ENCODE data around the gene ISLR.

The ISLR gene

GRCh38 chr15:74173380-74174218 is at the start of gene ISLR:
TSS of gene ISLR (plus strand) at chr15:74173710. CDS start at chr15:74174859, 1,149 bp downstream.
- DNase-seq = no peak

GRCh38 chr15:74124196-74124595 is 49.3 kb upstream of the ISLR start:
- DNase-seq = no peak

- DNase-seq = no peak
Measured at GRCh38 chr15:74124759-74125158, 48.8 kb upstream of the ISLR start.

- peak; percentile 88 for DNase-seq
Measured at GRCh38 chr15:74127255-74127953, 46.1 kb upstream of the ISLR start.

DNA sequence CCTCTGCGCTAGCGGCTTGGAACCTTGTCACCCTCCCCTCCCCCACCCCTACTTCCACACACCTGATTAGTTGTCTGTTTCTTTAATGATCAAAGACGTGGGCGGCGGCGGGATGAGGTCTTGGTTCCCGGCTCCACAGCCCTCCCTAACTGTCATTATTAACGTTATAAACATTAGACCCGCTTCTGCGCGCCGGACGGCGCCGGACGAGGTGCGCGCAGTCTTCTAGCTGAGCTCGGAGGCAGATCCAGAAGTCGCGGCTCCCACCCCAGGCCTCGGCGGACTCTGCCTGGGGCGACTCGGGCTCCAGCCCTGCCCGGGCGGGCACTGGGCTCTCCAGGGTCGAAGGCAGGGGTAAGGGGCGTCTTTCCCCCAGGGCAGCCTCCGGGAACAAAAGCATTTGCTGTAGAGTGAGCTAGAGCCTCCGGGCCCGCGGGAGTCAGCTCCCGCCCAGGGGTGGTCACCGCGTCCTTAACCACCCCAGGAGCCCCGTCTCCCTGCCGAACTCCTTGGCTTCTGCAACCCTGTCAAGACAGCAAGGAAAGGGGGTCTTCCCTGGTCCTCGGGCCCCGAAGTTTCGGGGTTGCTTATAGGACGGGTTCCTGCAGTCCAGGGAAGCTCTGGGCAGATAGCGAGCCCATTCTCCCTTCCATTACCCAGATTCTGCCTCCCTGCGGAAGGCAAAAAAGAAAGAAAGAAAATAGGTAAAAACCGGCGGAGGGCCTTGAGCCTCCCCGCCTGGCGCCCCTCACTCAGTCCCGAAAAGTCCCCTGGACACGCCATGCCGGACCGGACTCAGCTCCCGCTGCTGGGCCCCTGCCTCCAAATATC is 45.3 kb upstream of the ISLR start:
- no peak for DNase-seq

- DNase-seq = no peak
Measured at GRCh38 chr15:74128785-74129585, 44.5 kb upstream of the ISLR start.

DNA sequence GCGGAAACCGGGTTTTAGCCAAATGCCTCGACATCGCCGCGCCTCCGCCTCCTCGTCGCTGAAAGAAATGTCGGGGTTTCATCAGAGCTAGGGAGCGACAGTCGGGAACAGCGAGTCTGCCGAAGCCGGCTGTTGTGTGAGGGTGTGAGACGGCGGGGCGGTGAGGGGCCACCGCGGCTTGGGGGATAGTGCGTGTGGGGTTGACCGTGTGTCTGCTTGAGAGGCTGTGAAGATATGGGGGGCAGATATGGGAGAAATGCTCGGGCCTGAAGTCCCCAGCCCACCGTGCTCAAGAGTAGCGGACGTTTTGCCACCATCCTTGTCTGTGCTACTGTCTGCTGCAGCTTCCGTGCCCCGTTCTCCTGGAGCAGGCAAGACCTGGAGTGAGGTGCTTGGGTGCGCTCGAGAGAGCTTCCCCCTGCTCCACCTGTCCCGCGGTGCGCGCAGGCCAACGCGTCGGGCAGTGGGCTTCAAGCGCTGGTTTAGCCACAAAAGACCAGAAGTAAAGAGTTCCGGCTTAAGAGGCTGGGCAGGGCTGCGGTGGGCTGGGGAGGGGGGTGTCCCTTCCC is 43.8 kb upstream of the ISLR start:
- DNase-seq = no peak

GRCh38 chr15:74130155-74130848 is 43.2 kb upstream of the ISLR start, which contains the start of gene ISLR2:
TSS of gene ISLR2 (plus strand) at chr15:74130586. CDS start at chr15:74132755, 2,169 bp downstream.
- DNase-seq = no peak

DNA sequence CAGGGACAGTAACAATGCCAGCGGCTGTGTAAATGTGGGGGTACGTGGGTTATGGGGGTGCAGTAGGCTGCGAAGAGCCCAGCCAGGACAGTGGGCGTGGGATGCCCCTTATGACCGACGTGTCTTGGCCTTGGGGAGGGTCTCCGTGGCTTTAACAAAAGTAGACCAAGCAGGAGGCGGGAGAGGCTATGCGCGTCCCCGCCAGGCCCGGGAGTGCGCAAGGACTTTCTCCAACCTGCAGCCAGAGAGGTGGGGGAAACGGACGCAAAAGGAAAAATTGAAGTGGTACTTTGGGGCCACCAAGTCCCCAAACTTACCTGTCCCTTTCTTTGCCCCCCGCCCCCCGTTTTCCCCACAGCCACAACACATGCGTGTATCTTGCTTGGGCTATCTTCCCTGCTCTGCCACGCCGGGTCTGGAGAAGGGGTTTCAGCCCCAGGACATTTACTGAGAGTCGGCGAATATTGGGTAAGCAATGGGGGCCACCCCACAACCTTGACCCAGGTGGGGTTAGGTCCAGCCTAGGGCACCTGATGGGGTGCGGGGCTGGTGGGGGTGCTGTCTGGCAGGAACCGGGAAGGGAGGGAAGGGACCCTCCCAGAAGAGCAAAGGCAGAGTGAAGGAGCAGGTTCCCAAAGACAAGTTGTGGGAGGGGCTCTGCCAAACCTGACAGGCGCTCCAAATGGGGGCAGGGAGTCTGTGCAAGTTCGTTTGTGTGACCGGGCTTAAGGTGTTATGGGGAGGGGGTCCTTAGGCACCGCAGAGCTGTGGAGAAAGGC is 42.5 kb upstream of the ISLR start:
- no peak for DNase-seq

- DNase-seq = no peak
Measured at GRCh38 chr15:74131628-74132413, 41.7 kb upstream of the ISLR start.

DNA sequence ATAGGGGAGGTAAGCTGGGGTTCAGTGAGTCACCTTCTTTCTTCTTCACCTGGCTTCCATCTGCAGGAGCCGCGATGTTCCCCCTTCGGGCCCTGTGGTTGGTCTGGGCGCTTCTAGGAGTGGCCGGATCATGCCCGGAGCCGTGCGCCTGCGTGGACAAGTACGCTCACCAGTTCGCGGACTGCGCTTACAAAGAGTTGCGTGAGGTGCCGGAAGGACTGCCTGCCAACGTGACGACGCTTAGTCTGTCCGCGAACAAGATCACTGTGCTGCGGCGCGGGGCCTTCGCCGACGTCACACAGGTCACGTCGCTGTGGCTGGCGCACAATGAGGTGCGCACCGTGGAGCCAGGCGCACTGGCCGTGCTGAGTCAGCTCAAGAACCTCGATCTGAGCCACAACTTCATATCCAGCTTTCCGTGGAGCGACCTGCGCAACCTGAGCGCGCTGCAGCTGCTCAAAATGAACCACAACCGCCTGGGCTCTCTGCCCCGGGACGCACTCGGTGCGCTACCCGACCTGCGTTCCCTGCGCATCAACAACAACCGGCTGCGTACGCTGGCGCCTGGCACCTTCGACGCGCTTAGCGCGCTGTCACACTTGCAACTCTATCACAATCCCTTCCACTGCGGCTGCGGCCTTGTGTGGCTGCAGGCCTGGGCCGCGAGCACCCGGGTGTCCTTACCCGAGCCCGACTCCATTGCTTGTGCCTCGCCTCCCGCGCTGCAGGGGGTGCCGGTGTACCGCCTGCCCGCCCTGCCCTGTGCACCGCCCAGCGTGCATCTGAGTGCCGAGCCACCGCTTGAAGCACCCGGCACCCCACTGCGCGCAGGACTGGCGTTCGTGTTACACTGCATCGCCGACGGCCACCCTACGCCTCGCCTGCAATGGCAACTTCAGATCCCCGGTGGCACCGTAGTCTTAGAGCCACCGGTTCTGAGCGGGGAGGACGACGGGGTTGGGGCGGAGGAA is 40.5 kb upstream of the ISLR start:
- no peak for DNase-seq

DNA sequence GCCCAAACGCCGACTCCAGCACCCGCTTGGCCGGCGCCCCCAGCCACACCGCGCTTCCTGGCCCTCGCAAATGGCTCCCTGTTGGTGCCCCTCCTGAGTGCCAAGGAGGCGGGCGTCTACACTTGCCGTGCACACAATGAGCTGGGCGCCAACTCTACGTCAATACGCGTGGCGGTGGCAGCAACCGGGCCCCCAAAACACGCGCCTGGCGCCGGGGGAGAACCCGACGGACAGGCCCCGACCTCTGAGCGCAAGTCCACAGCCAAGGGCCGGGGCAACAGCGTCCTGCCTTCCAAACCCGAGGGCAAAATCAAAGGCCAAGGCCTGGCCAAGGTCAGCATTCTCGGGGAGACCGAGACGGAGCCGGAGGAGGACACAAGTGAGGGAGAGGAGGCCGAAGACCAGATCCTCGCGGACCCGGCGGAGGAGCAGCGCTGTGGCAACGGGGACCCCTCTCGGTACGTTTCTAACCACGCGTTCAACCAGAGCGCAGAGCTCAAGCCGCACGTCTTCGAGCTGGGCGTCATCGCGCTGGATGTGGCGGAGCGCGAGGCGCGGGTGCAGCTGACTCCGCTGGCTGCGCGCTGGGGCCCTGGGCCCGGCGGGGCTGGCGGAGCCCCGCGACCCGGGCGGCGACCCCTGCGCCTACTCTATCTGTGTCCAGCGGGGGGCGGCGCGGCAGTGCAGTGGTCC is 39.7 kb upstream of the ISLR start:
- DNase-seq = no peak

- DNase-seq = no peak
Measured at GRCh38 chr15:74134387-74135027, 39.0 kb upstream of the ISLR start.

- no peak for DNase-seq
Measured at GRCh38 chr15:74135041-74135565, 38.4 kb upstream of the ISLR start.

- no peak for DNase-seq
Measured at GRCh38 chr15:74136540-74136813, 37.0 kb upstream of the ISLR start.

DNA sequence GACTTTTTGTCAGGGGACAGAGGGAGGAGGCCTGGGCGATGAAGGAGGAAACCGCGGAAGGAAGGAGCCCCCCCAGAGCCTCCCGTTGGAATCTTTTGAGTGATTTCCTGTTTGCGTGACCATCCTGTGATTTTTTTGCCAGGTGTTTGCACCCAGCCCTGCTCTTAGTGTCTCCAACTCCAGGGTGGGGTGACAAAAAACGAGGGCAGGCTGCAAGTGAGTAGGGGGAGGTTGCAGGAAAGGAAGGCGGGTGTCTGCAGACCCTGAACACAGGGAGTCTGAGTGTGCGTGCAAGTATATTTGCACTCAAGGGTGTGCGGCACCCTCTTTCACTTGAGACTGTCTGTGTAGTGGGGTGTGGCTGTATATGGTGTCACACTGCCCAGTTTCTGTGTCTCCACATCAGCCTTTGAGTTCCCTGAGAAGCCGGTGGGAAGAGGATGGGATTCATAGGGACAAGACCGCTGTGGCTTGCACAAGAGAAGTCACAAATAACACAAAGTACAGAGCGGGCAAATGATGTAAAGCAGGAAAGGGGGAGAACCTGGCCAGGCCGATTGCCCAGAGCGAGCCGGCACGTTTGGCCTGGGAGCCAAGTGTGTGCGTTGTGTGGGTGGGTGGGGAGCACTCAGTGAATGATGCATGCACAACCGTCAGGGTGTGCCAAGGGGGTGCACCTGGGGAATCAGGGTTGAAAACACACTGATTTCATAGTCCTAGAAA is 36.5 kb upstream of the ISLR start:
- no peak for DNase-seq

- DNase-seq = no peak
Measured at GRCh38 chr15:74137537-74137894, 36.0 kb upstream of the ISLR start.
